ENCODE results near the gene NR1H4. TPM values are rescaled to one million over a fixed set of nuclear protein-coding genes. Genes with fewer than 3 reads are reported as not detected.
A peak's percentile ranks its signal among the peaks of the same experiment; 100 is the strongest.
"Not testable (repeated sequence)": the region's sequence is repeated elsewhere in the genome, so short reads cannot be mapped to it uniquely, and the experiment has no call there.

Gene NR1H4
- total RNA-seq, 1 donor, result not detected

DNA sequence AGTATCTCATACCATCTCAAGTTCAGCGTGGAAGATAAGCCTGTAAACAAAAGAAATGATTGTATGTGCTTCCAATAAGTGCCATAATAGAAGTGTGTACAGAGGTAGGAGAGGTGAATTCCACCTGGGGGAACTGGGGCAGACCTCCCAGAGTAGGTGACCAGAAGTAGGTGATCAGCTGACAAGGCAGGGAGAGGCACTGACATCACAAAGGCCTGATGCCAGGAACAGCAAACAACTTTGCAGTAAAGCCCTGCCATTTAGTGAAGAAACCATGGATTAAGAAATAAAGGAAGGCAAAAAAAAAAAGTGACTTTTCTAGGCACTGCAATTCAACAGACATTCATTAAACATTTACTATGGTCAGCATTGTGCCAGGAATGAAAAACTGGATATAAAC is 31.1 kb downstream of the NR1H4 start:
- no peak for DNase-seq (ENCODE audit: low read depth in 2 of 3, low spot score in 2 of 3)

DNA sequence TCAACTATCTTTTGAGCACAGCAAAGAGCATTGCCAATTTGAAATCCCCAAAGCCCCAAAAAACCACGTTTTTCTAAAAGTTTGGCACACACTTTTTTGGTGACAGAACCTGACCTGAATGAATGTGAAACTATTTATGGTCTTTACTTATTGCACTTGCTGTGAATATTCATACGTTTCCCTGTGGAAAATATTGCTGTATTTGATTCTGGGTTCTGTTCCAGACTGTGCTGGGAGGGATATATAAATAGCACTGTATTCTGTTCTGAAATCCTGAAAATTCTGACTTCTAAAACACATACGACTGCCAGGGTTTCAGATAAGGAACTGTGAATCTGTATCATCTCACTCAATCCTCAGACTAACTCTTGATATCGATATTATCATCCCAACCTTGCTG is 35.1 kb downstream of the NR1H4 start:
- DNase-seq (ENCODE audit: low read depth in 2 of 3, low spot score in 2 of 3), result no peak

DNA sequence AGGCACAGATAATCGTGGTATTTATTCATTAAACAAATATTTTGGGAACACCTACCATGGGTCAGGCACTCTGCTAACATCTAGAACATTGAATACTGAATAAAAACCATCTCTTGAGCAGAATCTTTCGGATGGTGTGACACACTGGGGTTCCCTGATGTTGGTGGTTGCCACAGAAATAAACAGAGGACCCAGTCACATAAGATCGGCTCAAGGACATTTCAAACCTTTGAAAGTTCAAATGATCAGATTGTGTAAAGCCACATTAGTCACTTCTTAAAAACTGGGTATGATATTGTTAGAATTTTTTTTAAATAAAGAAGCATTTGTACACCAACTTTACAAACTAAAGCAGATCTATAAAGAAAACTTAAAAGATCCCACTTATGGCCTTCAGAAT is 39.0 kb downstream of the NR1H4 start:
- no peak for DNase-seq (ENCODE audit: low read depth in 2 of 3, low spot score in 2 of 3)

DNA sequence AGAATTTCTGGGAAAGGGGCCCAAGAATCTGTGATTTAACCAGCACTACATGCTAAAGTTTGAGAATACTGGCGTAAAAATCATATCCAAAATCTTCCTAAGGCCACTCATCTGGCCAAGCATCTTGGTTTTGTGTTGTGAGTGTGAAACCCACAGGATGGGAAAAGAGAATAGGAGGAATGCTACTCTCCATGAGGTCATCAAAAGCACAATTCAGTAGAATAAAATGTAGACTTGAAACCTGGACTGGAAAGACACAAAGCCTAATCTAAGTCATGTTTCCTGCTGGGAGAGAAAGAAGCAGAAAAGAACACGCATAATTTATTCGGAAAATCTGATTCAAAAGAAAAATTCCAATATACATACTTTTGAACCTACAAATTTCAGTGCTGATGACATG is 42.3 kb downstream of the NR1H4 start:
- DNase-seq (ENCODE audit: low read depth in 2 of 3, low spot score in 2 of 3), result no peak

DNA sequence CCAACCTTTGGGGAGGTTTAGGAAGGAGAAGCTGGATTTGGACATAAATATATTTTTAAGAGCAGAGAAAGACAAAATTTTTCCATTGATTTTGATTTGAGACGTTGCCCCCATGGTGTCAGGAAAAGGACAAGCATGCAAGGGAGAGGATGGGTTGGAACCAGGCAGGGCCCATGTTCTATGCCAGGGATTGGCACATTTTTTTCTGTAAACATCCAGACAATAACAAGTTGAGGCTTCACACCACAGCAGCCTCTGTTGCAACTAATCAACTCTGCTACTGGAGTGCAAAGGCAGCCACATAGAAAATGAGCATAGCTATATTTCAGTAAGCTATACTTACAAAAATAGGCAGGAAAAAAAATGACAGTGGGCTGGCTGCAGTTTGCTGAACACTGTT is 44.7 kb downstream of the NR1H4 start:
- no peak for DNase-seq (ENCODE audit: low read depth in 2 of 3, low spot score in 2 of 3)

DNA sequence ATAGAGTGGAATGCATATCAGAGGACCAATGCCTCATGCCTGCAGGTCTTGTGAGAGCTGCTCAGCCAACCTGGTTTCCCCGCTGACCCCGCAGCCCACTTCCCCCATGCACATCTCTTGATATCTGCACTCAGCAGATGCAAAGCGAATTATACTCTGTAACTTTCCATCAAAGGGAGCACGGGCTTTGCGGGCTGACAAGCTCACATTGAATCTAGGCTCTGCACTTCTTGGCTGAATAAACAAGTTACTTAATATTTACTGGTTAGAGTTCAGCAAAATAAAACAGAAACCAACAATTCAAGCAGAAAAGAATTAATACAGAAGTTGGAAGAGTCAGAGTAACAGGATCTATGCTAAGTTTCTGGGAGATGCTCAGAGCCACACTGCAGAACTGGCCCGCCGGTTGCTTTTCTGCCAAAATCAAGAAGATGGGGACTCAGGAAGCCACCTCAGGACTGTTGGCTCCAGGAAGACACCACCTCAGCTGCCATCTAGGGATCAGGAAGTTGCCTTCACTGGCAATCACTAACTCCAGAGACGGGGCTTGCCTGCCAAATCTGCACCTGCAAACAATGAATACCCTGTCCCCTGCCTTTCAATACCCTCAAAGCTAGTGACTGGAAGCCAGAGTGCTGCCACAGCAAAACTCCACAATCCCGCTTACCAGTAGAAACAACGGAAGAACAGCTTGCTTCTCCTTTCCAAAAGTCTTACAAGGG is 46.5 kb downstream of the NR1H4 start:
- no peak for DNase-seq (ENCODE audit: low read depth in 2 of 3, low spot score in 2 of 3)

DNA sequence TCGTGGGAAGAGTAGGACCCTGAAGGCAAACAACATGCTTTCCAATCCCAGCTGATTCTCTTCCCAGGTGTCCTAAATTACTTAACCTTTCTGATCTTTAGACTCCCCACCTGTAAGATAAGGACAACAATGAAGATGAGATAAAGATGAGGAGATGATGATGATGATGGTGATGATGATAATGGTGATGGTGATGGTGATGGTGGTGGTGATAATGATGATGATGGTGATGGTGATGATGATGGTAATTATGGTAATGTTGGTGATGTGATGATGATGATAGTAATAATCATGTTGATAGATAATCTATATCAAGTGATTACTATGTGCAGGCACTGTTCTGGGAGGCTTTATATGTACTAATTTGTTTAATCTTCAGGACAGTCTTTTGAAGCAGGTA is 48.3 kb downstream of the NR1H4 start:
- DNase-seq (ENCODE audit: low read depth in 2 of 3, low spot score in 2 of 3), result no peak

DNA sequence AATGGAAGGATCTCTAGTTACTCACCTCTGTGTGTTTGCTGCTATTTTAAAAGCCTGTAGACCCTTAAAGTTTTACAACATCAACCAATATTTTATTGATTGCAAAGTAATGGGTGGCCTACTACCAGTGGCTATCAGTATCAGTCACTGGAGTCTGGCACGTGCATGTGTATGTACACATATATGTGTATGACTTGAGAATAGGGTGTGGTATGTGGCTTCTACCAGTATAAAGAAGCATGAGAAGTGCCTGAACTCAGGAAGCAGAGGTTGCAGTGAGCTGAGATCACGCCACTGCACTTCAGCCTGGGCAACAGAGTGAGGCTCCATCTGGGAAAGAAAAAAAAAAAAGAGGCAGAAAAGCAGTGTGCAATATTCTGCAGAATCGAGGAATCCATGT is 54.4 kb downstream of the NR1H4 start:
- DNase-seq (ENCODE audit: low read depth in 2 of 3, low spot score in 2 of 3), result no peak

DNA sequence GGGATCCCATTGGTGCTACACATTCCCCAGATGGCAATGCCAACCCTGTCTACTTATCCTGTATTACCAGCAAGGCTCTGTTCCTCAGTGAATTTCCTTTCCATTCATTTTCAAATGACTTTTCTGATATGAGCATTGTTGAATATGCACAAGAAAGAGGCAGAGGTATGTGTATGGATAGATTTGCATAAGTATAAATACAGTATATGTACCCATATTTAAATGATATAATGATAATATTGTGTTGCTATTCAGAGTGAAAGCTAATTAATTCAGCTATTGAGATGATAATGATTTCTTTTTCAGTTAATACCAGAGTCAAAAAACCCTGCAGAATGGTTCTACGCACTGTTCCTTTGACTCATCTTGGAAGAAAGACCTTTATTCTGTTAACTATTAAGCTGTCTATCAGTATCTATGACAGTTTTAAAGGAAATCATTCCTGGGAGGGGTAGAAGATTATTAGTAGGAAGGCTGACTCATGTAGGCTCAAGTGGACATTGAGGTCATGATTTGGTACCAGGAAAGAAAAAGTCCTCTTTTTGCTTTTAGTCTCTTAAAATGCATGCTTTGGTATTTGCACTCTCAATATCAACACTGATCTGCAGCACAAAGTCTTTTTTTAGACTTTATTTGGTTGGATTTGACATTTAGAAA is 54.9 kb downstream of the NR1H4 start:
- DNase-seq (ENCODE audit: low read depth in 2 of 3, low spot score in 2 of 3), result no peak

DNA sequence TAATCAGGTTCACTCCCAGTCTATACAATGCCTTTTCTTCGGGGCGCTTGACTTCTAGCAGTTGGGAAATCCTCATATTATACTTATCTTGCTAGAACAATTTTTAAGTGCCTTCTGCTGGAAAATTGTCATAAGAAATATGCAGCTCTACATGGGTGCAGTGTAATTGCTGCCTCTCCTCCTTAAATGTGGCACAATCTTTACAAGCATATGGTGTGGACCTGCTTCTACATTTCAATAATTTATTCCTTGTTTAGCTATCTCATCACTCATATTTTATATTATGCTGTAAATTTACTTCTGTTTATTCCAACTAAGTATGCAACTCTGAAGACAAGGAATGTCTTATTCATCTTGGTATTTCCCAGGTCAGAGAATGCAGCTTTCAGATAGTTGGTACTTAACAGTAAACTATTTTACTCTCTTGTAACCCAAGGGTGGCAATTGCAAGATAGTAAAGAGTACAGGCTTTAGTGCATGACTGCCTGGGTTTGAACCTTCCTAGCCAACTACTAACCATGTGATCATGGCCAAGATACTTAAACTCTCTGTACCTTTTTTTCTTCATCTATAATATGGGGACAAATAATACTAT is 56.2 kb downstream of the NR1H4 start:
- no peak for DNase-seq (ENCODE audit: low read depth in 2 of 3, low spot score in 2 of 3)

DNA sequence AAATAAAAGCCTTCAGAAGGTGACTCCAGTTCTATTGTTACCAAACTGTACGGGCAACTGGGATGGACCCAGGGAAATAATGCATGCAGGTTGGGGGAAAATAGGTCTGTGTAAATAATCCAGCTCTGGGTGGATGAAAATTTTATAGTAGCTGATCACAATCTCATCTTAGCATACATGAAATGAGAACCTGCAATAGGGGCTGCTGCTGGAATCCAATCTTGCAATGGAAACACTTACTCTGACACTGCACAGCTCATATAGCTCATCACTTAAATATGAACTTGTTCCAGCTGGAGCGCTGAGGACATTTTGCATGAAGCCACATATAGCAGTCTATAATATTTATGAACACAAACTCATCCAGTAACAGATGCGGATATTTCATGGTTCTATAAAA is 59.7 kb downstream of the NR1H4 start:
- no peak for DNase-seq (ENCODE audit: low read depth in 2 of 3, low spot score in 2 of 3)

DNA sequence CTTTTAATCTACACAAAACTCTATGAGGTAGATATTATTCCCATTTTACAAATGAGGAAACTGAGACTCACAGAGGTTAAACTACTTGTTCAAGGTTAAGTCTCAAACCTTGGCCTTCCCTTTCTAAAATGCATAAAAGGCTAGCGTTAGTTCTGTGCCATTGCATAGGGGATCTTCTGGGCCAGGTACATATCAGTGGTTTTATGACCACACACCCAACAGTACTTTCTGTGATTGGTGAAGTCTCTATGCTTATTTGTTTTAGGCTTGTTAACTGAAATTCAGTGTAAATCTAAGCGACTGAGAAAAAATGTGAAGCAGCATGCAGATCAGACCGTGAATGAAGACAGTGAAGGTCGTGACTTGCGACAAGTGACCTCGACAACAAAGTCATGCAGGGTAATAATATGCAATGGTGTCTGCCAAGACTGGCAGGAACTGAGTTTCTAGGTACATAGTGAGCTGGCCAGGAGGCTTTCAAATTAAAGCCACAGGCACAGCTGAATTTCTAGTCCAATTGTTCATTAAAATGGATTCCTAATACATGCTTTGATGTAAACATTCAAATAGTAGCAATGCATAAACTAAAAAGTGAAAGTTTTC is 61.1 kb downstream of the NR1H4 start:
- DNase-seq (ENCODE audit: low read depth in 2 of 3, low spot score in 2 of 3), result no peak

DNA sequence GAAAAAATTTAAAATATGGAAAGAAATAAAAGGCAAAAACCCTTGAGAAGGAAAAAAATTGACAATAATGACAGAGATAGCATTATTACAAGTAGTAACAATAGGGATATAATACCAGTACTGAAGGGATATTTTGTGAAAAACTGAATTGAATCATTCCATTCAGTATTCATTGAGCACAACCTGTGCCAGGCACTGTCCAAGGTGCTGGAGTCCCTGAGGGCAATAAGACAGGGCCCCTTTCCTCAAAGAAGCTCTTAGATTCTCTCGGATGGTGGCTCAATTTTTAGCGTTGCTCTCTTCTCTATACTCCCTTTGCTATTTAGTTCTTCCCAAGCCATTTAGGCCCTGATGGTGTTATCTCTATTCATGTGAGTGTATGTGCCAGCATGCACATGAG is 65.5 kb downstream of the NR1H4 start:
- DNase-seq (ENCODE audit: low read depth in 2 of 3, low spot score in 2 of 3), result peak in 2 of 3 donors; percentile 18 to 52

DNA sequence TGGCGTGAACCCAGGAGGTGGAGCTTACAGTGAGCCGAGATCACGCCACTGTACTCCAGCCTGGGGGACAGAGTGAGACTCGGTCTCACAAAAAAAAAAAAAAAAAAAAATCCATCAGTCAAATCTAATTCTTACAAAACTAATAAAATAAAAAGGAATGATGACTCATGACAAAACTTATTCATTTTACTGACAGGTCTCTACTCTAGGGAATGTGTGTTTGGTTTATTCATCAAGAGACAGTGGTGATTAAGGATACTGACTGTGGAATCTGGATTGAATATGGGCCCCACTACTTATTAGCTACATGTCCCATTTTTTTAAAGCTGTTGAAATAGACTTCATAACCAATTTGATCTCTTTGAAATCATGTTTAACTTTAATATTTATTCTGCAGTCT is 70.5 kb downstream of the NR1H4 start:
- DNase-seq (ENCODE audit: low read depth in 2 of 3, low spot score in 2 of 3), result no peak

DNA sequence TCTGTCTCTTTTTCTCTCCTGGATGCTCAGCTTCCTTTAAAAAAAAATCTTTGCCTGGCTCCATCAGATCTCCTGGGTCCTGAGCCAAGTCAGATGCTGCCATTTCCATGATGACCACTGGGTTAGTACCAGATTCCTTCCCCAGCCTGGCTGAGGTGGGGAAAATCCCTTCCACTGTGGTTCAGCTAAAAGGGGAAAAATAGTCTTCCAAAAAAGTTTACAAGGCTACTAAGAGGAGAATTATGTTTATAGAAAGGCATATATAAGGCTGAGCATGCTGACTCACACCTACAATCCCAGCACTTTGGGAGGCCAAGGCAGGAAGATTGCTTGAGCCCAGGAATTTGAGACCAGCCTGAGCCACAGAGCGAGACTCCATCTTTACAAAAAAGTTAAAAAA is 71.4 kb downstream of the NR1H4 start:
- no peak for DNase-seq (ENCODE audit: low read depth in 2 of 3, low spot score in 2 of 3)

DNA sequence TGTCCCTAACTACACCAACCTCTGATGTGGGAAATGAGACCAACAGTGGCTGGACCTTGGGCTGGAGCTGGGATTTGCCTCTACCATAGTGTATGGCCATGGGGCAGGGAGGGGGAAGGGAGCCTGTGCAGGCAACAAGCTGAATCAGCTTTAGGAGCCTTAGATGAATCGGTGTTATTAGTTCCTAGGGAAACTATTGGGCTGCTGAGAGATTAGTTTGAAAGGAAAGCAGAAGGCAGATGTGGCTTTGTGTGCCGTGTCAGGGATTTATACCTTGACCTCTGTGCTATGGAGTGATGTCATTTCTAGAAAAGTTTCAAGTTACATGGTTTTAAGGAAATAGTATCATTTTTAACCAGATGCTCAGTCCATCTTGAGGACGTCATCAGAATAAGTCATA is 80.3 kb downstream of the NR1H4 start:
- no peak for DNase-seq (ENCODE audit: low read depth in 2 of 3, low spot score in 2 of 3)

DNA sequence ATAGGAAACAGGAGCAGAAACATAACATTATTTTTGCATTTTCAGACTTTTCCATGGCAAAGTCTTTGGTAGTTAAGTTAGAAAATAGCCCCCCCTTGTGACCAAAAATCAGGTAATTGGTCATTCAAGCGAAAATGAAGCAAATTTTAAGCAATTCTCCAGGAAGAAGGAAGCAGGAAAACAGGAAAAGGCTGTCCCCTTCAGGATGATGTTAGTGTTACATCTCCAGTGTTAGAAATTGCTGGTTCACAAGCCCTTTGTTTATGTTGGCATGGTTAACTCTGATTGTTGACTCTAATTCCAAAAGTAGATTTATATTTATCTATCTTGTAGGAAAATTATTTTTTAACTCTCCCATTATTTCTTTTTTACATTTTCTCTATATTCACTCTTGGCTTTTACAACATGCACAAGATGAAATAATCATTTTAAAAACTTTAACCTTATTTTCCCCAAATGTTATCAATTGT is 81.0 kb downstream of the NR1H4 start:
- peak in 2 of 3 donors; percentile 45 to 62 for DNase-seq (ENCODE audit: low read depth in 2 of 3, low spot score in 2 of 3)

DNA sequence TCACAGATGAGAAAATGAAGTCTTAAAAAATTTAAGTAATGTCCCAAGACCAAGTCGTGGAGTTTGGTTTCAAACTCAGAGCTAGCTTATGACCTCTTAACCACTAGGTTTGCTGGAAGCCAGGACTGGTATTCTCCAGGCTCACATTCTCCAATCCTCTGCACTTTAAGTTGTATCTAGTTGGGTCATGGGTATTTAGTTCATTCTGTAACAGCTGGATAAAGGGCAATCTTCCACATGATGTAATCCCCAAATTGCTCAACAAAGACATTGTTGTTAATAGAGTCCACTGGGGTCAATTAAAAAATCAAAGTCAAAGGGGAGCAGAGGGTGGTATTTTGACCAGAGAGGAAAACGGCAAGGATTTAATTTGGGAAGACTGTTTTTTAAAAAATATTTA is 82.1 kb downstream of the NR1H4 start:
- no peak for DNase-seq (ENCODE audit: low read depth in 2 of 3, low spot score in 2 of 3)

DNA sequence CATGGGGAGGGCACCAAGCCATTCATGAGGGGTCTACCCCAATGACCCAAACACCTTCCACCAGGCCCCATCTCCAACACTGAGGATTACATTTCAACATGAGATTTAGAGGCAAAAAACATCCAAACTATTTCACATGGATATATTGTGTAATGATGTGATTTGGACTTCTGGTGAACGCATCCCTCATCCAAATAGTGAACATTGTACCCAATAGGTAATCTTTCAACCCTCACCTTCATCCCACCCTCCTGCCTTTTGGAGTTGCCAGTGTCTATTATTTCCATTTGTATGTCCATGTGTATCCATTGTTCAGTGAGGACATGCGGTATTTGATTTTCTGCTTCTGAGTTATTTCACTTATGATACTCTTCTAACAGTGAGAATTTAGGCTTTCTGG is 83.7 kb downstream of the NR1H4 start:
- no peak for DNase-seq (ENCODE audit: low read depth in 2 of 3, low spot score in 2 of 3)

DNA sequence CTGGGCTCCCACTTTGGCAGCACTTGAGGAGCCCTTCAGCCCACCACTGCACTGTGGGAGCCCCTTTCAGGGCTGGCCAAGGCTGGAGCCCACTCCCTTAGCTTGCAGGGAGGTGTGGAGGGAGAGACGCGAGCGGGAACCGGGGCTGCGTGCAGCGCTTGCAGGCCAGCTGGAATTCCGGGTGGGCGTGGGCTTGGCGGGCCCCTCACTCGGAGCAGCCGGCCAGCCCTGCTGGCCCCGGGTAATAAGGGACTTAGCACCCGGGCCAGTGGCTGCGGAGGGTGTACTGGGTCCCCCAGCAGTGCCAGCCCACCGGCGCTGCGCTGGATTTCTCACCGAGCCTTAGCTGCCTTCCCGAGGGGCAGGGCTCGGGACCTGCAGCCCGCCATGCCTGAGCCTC is 85.6 kb downstream of the NR1H4 start:
- DNase-seq (ENCODE audit: low read depth in 2 of 3, low spot score in 2 of 3), result not testable (repeated sequence)

DNA sequence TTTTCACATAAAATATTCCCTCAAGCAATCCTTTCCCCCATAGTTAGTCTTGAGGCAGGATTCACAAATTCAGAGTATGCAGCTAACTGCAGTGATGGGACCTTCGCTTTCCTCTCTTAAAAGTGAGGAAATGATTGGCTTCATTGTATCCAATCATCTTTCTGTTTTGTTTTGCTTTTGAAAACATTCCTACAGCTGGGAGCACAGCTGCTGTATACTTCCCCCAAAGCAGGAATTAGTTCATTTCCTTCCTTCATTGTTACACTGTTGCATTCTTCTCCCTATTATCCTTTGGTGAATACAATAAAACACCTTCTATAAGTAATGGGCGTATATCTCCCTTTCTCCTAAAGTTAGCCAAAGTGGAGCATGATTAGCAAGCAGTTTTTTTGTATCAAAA is 90.4 kb downstream of the NR1H4 start:
- DNase-seq (ENCODE audit: low read depth in 2 of 3, low spot score in 2 of 3), result no peak

Data from hematopoietic multipotent progenitor cell (in vitro differentiated cells).